Stimulated activated naive B cell treated with anti-CD40 and anti-IgM and Interleukin-4, amounts not matched to agents 10 μg/mL and 1 μg/mL and 100 μg/mL, for 72 hours (primary cell): ENCODE data around the gene RGS11.
"Not testable (repeated sequence)": the region's sequence is repeated elsewhere in the genome, so short reads cannot be mapped to it uniquely, and the experiment has no call there.

Experiments
- ATAC-seq, 2 donors: fragments of 150-1000 bp; cut with Tn5 transposase; replicated peaks; 2 replicates each; pipeline ENCODE4 v1.10.0; 2021; ENCODE audit warnings: moderate library complexity in 1 of 2
- DNase-seq: peaks from one replicate; pipeline ENCODE4 v3.0.0; 2021
- H3K27ac Mint-ChIP-seq: one replicate; pipeline ENCODE4 v1.8.0; 2022; ENCODE audit warnings: mild to moderate bottlenecking, mixed read lengths
- H3K27me3 Mint-ChIP-seq, 2 donors: one replicate each; pipeline ENCODE4 v1.8.0; 2022; ENCODE audit warnings: mixed read lengths in 2 of 2
- H3K36me3 Mint-ChIP-seq, 2 donors: one replicate each; pipeline ENCODE4 v1.8.0; 2022; ENCODE audit warnings: mixed read lengths in 2 of 2, mild to moderate bottlenecking in 1 of 2
- H3K4me1 Mint-ChIP-seq, 2 donors: one replicate each; pipeline ENCODE4 v1.8.0; 2022; ENCODE audit warnings: mixed read lengths in 2 of 2, mild to moderate bottlenecking in 1 of 2
- H3K4me3 Mint-ChIP-seq, 2 donors: one replicate each; pipeline ENCODE4 v1.8.0; 2022; ENCODE audit warnings: mild to moderate bottlenecking in 2 of 2, mixed read lengths in 2 of 2, moderate library complexity in 1 of 2
- H3K9me3 Mint-ChIP-seq, 2 donors: one replicate each; pipeline ENCODE4 v1.8.0; 2022; ENCODE audit warnings: mixed read lengths in 2 of 2, mild to moderate bottlenecking in 1 of 2

RGS11 gene

GRCh38 chr16:267562-267961 is 8.2 kb downstream of the RGS11 start:
- not testable (repeated sequence) for H3K9me3 Mint-ChIP-seq, H3K4me1 Mint-ChIP-seq, H3K27me3 Mint-ChIP-seq, DNase-seq, H3K27ac Mint-ChIP-seq, H3K4me3 Mint-ChIP-seq, ATAC-seq
- H3K36me3 Mint-ChIP-seq: peaks cover 21 to 28% of the 10 kb centered on the region in 2 donors

GRCh38 chr16:266258-267164 is 9.2 kb downstream of the RGS11 start:
- ATAC-seq (peak in 1 of 2 donors; percentile 10), DNase-seq (no peak)
- H3K4me3 Mint-ChIP-seq: no peak overlapping the region
- H3K27ac Mint-ChIP-seq: peak overlapping the region; percentile 31
- no peaks in the 10 kb centered on the region for H3K9me3 Mint-ChIP-seq
- peaks cover 31 to 39% of the 10 kb centered on the region in 2 donors for H3K36me3 Mint-ChIP-seq
- no peaks in the 10 kb centered on the region for H3K27me3 Mint-ChIP-seq
- H3K4me1 Mint-ChIP-seq: peaks cover 0 to 2% of the 10 kb centered on the region in 2 donors

DNA sequence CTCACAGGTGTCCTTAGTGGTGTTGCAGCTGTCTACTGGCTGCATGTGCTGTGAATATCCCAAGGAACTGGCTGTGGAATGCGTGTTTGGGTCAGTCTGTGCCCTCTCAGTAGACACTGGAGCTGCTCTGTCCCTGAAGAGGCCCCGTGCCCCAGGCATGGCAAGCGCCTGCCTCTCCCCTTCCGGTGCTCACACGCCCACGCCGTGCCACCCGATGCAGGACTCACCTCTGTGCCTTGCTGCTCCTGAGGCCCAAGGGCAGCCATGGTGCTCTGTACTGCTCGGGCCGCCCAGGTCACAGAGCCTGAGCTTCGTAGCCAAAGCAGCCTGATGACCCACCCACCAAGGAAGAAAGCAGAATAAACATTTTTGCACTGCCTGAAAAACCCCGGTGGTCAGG is 10.0 kb downstream of the RGS11 start:
- DNase-seq (no peak), ATAC-seq (no peak)
- H3K4me3 Mint-ChIP-seq: no peak overlapping the region
- no peaks in the 10 kb centered on the region for H3K9me3 Mint-ChIP-seq
- H3K27me3 Mint-ChIP-seq: no peaks in the 10 kb centered on the region
- peak overlapping the region; percentile 66 for H3K27ac Mint-ChIP-seq
- H3K4me1 Mint-ChIP-seq: peaks cover 0 to 2% of the 10 kb centered on the region in 2 donors
- peaks cover 37 to 44% of the 10 kb centered on the region in 2 donors for H3K36me3 Mint-ChIP-seq

DNA sequence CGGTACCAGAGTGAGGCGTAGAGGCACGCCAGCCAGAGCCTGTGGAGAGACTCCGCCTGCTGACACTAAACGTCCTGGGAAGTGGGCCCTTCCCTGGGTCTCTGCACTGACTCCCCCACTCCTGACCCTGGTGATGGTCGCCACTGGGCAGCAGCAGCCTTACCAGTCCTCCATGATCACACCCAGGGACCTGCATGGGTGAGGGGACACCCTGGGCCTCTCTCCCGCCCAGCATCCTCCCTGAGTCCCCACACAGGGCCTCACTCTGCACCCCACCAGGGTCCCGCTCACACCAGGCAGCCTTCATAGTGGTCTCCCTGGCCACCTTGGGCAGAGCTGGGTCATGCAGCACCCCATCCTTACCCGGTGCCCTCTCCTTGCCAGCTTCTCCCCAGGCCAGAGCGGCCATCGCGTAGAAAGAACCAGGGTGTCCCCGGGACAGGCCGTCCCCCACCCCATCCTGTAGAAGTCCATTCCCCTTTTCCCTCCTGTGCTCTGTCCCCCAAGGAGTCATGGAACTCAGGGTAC is 10.7 kb downstream of the RGS11 start:
- no peak for ATAC-seq
- no peaks in the 10 kb centered on the region for H3K9me3 Mint-ChIP-seq
- H3K4me3 Mint-ChIP-seq: no peak overlapping the region
- DNase-seq: no peak
- peaks cover 0 to 2% of the 10 kb centered on the region in 2 donors for H3K4me1 Mint-ChIP-seq
- H3K27me3 Mint-ChIP-seq: no peaks in the 10 kb centered on the region
- no peak overlapping the region for H3K27ac Mint-ChIP-seq
- H3K36me3 Mint-ChIP-seq: peaks cover 43 to 50% of the 10 kb centered on the region in 2 donors

GRCh38 chr16:264440-264951 is 11.2 kb downstream of the RGS11 start:
- no peaks in the 10 kb centered on the region for H3K27me3 Mint-ChIP-seq
- peaks cover 44 to 51% of the 10 kb centered on the region in 2 donors for H3K36me3 Mint-ChIP-seq
- DNase-seq: no peak

DNA sequence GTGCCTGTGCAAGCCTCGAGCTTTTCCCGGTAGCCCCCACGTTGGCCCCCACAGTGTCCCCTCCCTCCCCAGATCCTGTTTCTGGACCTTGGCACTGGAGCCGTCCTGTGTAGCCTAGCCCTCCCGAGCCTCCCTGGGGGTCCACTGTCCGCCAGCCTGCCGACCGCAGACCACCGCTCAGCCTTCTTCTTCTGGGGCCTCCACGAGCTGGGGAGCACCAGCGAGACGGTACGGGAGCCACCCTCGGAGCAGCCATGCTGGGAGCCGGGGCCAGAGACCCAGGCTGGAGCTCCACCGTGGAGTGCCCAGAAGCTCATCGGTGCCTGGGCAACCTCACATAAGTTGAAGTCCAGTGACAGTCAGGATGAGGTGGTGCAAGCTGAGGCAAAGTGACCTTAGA is 11.8 kb downstream of the RGS11 start:
- H3K27ac Mint-ChIP-seq: no peak overlapping the region
- H3K4me3 Mint-ChIP-seq: no peak overlapping the region
- H3K36me3 Mint-ChIP-seq: peaks cover 47 to 51% of the 10 kb centered on the region in 2 donors
- DNase-seq (no peak), ATAC-seq (no peak)
- H3K27me3 Mint-ChIP-seq: no peaks in the 10 kb centered on the region
- H3K9me3 Mint-ChIP-seq: no peaks in the 10 kb centered on the region
- peaks cover 0 to 2% of the 10 kb centered on the region in 2 donors for H3K4me1 Mint-ChIP-seq

More at GRCh38 chr16:264440-264951, 11.2 kb downstream of the RGS11 start:
- Mint-ChIP-seq H3K27ac (no peak overlapping the region), H3K4me3 (no peak overlapping the region), H3K9me3 (no peaks in the 10 kb centered on the region), H3K4me1 (peaks cover 0 to 2% of the 10 kb centered on the region in 2 donors)
- no peak for ATAC-seq

DNA sequence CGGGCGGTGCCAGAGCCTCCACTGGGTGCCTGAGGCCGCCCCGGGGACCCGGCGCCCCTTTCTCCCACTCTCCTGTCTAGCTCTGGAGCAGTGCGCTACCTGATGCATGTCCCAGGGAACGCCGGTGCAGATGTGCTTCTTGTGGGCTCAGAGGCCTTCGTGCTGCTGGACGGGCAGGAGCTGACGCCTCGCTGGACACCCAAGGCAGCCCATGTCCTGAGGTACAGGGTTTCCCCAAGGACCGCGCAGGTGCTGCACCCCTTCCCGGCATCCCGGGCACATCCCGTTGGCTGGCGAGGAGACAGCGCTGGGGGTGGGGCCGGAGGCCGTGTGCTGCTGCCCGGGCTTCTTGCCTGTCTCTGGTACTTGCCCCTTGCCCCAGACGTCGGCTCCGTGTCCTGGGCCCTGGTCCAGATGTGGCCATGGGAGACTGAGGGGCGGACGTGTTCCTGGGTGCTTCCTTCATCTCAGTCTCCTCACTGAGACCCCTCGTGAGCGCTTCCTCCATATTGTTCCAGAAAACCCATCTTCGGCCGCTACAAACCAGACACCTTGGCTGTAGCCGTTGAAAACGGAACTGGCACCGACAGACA is 12.5 kb downstream of the RGS11 start:
- no peaks in the 10 kb centered on the region for H3K9me3 Mint-ChIP-seq
- no peak overlapping the region for H3K4me3 Mint-ChIP-seq
- H3K4me1 Mint-ChIP-seq: peaks cover 0 to 2% of the 10 kb centered on the region in 2 donors
- peaks cover 47 to 51% of the 10 kb centered on the region in 2 donors for H3K36me3 Mint-ChIP-seq
- no peaks in the 10 kb centered on the region for H3K27me3 Mint-ChIP-seq
- ATAC-seq (no peak), DNase-seq (no peak)
- peak overlapping the region; percentile 42 for H3K27ac Mint-ChIP-seq

DNA sequence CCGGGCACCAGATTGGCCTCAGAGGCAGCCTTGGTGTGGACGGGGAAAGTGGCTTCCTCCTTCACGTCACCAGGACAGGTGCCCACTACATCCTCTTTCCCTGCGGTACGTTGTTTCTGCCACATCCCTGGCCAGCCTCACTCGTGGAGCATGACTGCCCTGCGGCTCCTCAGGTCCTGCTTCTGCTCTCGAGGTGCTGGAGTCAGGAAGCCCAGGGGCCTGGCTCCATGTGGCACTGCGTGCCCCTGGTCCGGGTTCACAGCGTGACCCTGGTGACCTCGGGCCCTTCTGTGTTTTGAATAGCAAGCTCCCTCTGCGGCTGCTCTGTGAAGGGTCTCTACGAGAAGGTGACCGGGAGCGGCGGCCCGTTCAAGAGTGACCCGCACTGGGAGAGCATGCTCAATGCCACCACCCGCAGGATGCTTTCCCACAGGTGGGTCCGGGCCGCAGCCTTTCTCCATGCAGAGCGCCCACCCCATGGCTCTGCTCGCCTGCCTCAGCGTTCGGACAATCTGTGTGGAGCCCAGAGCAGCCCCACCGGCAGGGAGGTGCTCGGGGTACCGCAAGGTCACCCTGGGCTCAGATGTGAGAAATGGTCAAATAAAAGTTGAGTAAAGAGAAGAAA is 13.5 kb downstream of the RGS11 start:
- Mint-ChIP-seq H3K27me3 (no peaks in the 10 kb centered on the region), H3K4me1 (peaks cover 0 to under 1% of the 10 kb centered on the region in 2 donors), H3K9me3 (no peaks in the 10 kb centered on the region), H3K4me3 (no peak overlapping the region), H3K27ac (peak overlapping the region; percentile 69), H3K36me3 (peaks cover 52 to 54% of the 10 kb centered on the region in 2 donors)
- no peak for ATAC-seq
- no peak for DNase-seq

DNA sequence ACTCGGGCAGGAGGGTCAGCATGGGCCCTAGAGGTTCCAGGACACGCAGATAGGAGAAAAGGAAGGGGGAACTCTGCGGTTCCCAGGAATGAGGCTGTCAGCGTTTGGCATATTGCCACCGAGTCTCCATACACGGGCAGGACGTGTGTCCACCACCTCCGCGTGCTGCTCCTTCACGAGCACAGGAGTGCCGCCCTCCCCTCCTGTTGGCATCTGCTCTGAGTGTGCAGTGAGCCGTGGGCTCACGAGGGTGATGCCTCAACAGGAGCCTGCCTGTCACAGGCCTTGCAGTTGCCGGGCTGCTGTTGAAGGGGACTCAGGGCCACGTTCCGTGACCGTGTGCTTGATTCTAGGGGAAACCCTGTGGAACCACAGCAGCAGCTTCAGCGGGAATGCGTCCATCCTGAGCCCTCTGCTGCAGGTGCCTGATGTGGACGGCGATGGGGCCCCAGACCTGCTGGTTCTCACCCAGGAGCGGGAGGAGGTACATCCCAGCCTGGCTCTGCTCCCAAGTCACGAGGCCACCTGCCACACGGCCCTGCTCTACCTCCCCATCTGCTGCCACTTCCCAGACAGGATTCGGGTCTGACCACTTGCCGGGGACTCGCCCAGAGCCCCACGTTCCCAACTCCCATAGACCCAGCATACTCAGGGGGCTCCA is 14.6 kb downstream of the RGS11 start:
- Mint-ChIP-seq H3K4me1 (no peaks in the 10 kb centered on the region), H3K4me3 (no peak overlapping the region), H3K27ac (no peak overlapping the region), H3K9me3 (no peaks in the 10 kb centered on the region), H3K36me3 (peaks cover 52 to 56% of the 10 kb centered on the region in 2 donors), H3K27me3 (no peaks in the 10 kb centered on the region)
- ATAC-seq: no peak
- DNase-seq: no peak

GRCh38 chr16:260326-260725 is 15.4 kb downstream of the RGS11 start:
- Mint-ChIP-seq H3K36me3 (peaks cover 51 to 61% of the 10 kb centered on the region in 2 donors), H3K9me3 (no peaks in the 10 kb centered on the region), H3K27ac (no peak overlapping the region), H3K4me3 (no peak overlapping the region), H3K27me3 (no peaks in the 10 kb centered on the region), H3K4me1 (peaks cover 0 to 2% of the 10 kb centered on the region in 2 donors)
- ATAC-seq: no peak
- DNase-seq: no peak

DNA sequence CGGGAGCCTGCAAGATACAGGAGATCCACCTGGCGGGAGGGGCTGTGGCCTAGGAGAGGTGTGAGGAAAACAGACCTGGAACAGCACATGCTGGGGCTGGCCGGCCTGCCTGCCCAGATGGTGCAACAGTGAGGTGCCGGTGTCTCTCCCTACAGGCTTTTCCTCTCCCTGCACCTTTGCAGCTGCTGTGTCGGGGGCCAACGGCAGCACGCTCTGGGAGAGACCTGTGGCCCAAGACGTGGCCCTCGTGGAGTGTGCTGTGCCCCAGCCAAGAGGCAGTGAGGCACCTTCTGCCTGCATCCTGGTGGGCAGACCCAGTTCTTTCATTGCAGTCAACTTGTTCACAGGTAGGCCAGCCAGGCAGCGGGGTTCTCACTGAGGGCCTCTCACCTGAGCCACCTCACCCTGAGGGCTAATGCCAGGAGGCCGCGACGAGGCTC is 15.9 kb downstream of the RGS11 start:
- H3K9me3 Mint-ChIP-seq: no peaks in the 10 kb centered on the region
- ATAC-seq (no peak), DNase-seq (no peak)
- H3K4me1 Mint-ChIP-seq: peaks cover 0 to 2% of the 10 kb centered on the region in 2 donors
- no peaks in the 10 kb centered on the region for H3K27me3 Mint-ChIP-seq
- H3K36me3 Mint-ChIP-seq: peaks cover 52 to 59% of the 10 kb centered on the region in 2 donors
- no peak overlapping the region for H3K27ac Mint-ChIP-seq
- no peak overlapping the region for H3K4me3 Mint-ChIP-seq

- Mint-ChIP-seq H3K4me3 (no peak overlapping the region), H3K9me3 (no peaks in the 10 kb centered on the region), H3K36me3 (peaks cover 56 to 59% of the 10 kb centered on the region in 2 donors), H3K4me1 (peaks cover under 1 to 2% of the 10 kb centered on the region in 2 donors), H3K27me3 (no peaks in the 10 kb centered on the region), H3K27ac (no peak overlapping the region)
- no peak for DNase-seq
- no peak for ATAC-seq
Observed at GRCh38 chr16:259226-259625, 16.5 kb downstream of the RGS11 start.

GRCh38 chr16:258091-258490 is 17.7 kb downstream of the RGS11 start:
- H3K36me3 Mint-ChIP-seq: peaks cover 48 to 56% of the 10 kb centered on the region in 2 donors
- not testable (repeated sequence) for H3K9me3 Mint-ChIP-seq, H3K27me3 Mint-ChIP-seq, ATAC-seq, H3K27ac Mint-ChIP-seq, H3K4me3 Mint-ChIP-seq, DNase-seq, H3K4me1 Mint-ChIP-seq

- Mint-ChIP-seq H3K9me3 (no peaks in the 10 kb centered on the region), H3K4me1 (peaks cover 8 to 25% of the 10 kb centered on the region in 2 donors), H3K27ac (no peak overlapping the region), H3K4me3 (no peak overlapping the region), H3K27me3 (no peaks in the 10 kb centered on the region), H3K36me3 (peaks cover 40 to 48% of the 10 kb centered on the region in 2 donors)
- ATAC-seq (no peak), DNase-seq (no peak)
Observed at GRCh38 chr16:255183-255582, 20.6 kb downstream of the RGS11 start.
